OCI-LY1 (cell line): ENCODE measurements around the gene ERAS.

Experiments
- EZH2 ChIP-seq: fragments of 200-600 bp; sonication (generic), shearing (Covaris generic); IDR thresholded peaks from 2 replicates; pipeline ENCODE4 v1.8.0; 2017; ENCODE audit warnings: borderline replicate concordance, mixed run types, mild to moderate bottlenecking, antibody characterized with exemption, low read length, moderate library complexity, mixed read lengths
- TF ChIP-seq, protein P1 (sequence below): fragments of 200-600 bp; sonication (generic), shearing (Covaris generic); IDR thresholded peaks from 2 replicates; pipeline ENCODE4 v1.5.1; 2017; ENCODE audit warnings: mild to moderate bottlenecking, antibody characterized with exemption, low read length, moderate library complexity, mixed read lengths

- TF ChIP-seq, protein P1, sequence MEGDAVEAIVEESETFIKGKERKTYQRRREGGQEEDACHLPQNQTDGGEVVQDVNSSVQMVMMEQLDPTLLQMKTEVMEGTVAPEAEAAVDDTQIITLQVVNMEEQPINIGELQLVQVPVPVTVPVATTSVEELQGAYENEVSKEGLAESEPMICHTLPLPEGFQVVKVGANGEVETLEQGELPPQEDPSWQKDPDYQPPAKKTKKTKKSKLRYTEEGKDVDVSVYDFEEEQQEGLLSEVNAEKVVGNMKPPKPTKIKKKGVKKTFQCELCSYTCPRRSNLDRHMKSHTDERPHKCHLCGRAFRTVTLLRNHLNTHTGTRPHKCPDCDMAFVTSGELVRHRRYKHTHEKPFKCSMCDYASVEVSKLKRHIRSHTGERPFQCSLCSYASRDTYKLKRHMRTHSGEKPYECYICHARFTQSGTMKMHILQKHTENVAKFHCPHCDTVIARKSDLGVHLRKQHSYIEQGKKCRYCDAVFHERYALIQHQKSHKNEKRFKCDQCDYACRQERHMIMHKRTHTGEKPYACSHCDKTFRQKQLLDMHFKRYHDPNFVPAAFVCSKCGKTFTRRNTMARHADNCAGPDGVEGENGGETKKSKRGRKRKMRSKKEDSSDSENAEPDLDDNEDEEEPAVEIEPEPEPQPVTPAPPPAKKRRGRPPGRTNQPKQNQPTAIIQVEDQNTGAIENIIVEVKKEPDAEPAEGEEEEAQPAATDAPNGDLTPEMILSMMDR, result no peak
- no peak for TF ChIP-seq EZH2
Measured at GRCh38 chrX:48834383-48834709, 8.0 kb downstream of the ERAS start.
